GM18520 (cell line): ENCODE data around the gene MBTD1.
"Not testable (repeated sequence)": the region's sequence is repeated elsewhere in the genome, so short reads cannot be mapped to it uniquely, and the experiment has no call there.

ENCODE experiments used
- ATAC-seq: cut with Tn5 transposase; IDR thresholded peaks from one replicate; pipeline ENCODE4 v1.9.1; 2021; ENCODE audit not compliant: unreplicated experiment

The MBTD1 gene

DNA sequence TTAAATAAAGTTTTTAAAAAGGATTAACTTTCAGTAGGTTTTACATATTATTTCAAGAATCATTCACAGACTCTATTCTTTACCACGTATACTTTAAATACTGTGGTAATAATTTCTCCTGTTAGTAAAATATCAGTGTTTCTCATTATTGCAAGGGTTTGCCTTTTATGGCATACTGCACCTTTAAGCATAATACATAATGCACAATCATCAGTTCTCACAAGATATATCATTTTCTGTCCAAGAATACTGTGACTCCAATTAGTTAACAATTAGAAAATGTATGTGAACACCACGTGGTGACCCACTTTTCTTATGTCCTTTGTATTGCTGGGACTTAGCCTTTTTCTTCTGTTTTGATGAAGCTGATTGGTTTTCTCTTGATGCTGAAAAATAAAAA is 68.0 kb downstream of the MBTD1 start:
- ATAC-seq: no peak

DNA sequence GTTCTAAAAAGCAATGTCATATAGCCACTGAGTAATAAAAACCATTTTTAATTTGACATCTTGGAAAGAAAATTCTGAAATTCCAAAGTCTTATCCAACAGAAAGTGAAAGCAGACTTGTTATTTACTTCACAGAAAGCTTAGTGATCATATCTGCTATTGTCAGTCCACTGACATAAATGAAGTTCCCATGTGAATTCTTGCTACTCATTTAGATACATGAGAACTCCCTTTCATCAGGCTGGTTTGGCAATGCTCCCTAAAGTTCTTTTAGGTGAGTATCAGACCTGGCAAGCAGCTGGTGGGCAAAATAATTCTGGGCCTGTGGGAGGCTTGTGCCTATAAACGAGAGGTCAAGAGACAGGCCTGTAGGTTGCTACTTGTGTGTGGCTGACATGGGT is 70.2 kb downstream of the MBTD1 start:
- no peak for ATAC-seq

DNA sequence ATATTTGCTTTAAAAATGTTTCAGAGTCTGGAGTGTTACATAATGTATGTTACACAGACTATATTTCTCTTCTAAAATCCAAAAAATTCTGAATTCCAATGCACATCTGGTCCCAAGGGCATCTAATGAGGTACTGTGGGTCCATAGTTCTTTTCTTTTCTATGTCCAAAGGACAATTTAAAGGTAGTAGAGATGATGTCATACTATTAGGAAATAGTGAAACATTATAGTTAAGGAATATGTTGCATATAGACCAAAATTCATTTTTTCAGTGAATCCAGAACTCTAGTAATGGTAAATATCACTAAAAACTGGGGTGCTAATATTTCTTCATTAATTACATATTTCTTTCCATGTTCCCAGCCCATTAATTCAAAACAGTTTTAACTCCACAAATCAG is 70.7 kb downstream of the MBTD1 start:
- no peak for ATAC-seq

DNA sequence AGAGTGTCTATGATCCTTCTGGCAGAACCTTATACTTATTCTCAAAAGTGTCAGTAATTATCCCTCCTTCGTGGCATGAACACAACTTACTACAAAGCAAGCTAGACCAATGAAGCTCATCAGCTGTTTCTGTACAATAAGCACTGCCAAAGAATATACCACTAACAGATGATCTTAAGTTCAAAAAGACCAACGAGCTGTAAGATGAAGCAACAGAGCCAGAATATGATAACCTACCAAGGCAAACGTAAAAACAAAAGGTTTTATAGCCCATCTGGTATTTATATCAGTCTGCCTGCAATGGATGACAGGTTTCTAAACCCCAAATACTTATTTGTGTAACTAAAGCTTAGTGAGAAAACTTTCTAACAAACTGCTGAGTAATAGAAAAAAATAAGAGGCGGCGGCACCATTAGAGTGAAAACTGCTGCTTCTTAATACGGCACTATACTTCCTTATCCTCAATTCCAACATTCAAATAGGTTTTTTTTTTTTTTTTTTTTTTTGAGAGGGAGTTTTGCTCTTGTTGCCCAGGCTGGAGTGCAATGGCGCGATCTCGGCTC is 71.5 kb downstream of the MBTD1 start:
- ATAC-seq: no peak

DNA sequence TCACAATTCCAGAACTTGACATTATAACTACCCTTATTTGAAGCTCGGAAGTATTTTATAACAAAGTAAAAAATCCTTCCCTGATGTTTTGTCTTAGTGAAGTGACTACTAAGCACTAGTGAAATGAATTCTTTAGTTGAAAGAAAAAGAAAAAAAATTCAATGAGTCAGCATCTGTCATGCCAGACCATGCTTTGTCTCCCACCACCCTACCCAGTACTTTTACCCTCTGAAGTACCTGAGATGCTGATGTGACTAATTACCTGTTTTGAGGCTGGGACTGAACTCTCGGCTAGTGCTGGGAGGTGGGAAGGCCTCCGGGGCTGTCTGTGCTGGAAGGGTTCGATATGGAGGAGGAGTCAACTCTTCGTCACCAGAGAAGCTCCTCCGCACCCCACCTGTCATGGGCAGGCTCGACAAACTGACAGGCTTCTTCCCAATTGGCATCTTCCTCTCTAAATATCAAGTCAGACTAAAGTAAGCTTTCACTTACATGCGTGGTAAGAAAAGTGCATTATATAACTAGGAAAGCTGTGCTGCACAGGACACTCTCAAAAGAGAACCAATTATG is 74.0 kb downstream of the MBTD1 start:
- no peak for ATAC-seq

DNA sequence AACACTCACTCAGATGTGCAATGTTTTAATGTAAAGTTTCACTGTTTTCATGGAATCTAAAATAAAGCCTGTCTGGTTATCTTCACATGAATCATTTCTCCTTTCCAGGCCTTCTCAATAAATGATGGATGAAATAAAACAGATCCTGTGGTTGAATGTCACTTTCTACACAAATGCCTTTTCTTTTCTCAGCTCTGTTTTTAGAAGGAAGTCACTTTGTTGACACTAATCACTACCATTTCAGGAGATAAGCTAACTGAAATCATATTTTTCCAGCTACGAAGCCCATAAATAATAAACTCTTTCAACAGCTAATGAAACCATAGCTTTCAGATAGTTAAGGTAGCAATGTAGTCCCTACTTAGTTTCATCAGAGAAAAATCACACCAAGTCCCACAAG is 75.7 kb downstream of the MBTD1 start:
- no peak for ATAC-seq

DNA sequence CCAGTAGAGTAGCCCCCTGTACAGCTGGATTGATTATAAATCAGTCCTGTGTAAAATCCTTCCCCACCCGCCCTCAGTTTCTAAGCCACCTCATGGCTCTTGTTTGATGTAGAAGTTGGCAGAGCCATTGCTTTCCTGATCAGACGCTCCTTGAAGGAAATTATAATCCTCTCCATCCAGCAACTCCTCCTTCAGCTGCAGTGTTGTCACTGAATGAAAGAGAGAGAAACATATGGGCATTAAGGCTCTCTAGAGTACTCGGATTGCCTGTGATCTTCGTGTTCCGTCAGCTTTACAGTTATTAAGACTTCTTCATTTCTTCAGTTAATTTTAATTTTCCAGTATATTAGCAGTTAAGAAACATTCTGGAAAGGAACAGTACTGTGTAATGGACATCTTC is 79.4 kb downstream of the MBTD1 start:
- no peak for ATAC-seq

DNA sequence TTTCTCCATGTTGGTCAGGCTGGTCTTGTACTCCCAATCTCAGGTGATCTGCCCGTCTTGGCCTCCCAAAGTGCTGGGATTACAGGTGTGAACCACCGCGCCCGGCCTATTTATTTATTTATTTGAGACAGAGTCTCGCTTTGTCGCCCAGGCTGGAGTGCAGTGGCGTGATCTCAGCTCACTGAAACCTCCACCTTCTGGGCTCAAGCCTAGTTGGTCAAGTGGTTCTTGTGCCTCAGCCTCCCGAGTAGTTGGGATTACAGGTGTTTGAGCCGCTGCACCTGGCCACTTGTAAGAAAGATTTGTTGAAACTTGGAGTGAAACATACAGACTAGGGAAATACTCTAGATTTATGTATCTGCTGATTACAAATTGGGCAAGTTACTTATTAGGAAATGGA is 87.8 kb downstream of the MBTD1 start:
- not testable (repeated sequence) for ATAC-seq

DNA sequence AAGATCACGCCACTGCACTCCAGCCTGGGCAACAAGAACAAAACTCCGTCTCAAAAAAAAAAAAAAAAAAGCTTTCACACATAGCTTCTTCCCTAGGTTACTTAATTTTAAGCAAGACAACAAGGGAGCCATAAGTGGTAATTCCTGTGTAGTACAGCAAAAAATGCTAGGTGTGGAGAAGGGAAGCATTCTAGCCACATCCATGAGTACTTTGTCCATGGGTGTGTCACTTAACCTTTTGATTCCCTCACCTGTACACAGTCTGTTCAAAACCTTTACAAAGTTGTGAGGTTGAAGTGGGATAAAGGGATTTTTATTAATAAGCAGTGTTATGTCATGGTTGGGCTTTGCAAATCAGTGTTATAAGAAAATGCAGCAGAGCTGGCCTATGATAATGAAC is 89.1 kb downstream of the MBTD1 start:
- ATAC-seq: no peak

DNA sequence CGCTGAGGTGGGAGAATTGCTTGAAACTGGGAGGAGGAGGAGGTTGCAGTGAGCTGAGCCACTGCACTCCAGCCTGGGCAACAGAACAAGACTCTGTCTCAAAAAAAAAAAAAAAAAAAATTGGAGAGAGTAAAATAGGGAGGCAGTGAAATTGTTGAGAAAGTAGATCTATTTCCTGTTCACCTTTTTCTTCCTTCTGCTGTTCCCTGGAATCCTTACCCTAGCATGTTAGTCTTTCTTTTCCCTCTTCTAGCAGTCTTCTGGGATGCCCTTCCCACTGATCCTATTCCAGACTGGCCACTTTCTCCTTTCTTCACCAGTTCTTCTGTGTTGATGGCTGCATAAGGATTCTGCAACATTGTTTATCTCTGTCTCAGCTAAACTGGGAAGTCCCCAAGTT is 90.5 kb downstream of the MBTD1 start:
- no peak for ATAC-seq

DNA sequence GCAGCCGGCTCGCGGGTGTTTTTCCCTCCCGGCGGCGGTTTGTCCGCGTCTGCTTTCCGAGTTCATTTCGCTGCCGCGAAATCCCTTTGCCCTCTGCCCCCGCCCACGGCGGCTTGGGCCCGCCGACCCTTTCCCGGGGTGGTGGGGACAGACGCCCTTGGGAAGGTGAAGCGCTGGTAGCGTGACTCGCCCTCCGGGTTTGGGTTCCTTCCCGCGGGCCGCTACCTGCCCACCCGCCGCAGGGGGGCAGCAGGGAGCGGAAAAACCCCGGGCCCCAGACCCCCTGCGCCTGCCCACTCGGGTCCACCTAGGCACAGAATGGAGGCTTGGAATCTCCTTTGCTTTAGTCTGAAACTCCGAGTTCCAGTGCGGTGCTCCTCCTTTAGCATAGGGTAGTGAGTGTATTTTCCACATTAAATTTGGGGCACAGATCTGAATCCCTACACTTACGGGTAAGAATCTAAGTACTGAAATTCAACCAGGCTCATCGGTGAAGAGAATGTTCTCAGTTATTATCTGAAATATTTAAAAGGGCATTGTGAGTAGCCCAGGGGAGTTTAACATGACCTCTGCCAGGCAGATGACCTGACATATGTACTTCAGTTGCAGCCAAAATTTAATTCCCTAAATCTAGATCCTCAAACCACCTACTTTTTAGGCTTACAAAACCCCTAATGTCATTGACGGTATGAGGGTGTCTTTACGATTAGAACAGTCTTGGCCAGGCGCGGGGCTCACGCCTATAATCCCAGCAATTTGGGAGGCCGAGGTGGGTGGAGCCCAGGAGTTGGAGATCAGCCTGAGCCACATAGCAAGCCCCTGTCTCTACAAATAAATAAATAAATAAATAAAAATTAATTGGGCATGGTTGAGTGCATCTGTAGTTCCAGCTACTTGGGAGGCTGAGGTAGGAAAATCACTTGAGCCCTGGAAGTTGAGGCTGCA is 92.6 kb downstream of the MBTD1 start:
- ATAC-seq: no peak

DNA sequence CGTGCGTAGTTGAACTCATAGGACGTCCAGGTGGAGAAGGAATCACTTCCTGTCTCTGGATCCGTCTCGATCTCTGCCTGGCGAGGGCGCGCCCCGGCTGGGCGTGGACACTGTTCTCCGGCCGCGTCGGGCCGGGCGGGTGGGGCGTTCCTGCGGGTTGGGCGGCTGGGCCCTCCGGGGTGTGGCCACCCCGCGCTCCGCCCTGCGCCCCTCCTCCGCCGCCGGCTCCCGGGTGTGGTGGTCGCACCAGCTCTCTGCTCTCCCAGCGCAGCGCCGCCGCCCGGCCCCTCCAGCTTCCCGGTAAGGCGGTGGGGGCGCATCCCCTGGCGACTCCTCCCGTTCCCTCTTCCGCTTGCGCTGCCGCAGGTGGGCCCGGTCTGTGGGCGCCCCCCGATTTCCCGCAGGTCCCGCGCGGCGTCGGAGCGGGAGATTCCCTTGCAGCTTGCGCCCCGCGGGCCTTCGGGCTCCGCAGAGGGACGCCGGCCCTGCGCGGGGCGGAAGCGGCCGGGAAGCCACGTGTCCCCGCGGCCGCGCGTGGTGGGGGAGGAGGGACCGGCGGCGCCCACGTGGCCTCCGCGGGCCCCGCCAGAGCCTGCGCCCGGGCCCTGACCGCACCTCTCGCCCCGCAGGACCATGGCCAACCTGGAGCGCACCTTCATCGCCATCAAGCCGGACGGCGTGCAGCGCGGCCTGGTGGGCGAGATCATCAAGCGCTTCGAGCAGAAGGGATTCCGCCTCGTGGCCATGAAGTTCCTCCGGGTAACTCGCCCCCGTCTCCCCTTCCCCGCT is 93.5 kb downstream of the MBTD1 start, which contains the start of gene NME2:
Gene NME2, plus strand, starts transcription at position 214 of the 789 bp plus-strand sequence. Its CDS starts 420 bp downstream, at position 634.
- ATAC-seq: peak; percentile 72

DNA sequence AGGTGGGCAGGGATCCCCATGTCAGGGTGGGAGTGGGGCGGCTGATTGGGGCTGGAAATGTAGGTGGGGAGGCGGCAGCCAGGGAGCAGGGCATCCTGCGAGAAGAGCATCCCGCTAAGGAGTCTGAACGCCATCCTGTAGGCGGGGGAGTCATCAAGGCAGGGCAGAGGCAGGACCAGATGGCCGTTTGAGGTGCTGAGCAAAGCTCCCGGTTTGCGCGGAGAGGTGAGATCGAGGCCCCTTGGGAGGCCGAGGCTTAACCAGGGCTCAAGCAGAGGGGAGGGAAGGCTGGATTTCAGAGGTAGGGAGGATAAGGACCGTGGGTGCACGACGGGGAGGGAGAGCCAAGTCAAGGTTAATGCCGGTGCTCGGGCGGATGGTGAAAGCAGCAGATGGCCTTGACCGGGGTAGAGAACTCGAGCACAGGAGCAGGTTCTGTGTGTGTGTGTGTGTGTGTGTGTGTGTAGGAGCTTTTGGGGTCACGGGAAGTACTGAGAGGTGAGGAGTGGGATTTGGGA is 94.1 kb downstream of the MBTD1 start:
- ATAC-seq: no peak

DNA sequence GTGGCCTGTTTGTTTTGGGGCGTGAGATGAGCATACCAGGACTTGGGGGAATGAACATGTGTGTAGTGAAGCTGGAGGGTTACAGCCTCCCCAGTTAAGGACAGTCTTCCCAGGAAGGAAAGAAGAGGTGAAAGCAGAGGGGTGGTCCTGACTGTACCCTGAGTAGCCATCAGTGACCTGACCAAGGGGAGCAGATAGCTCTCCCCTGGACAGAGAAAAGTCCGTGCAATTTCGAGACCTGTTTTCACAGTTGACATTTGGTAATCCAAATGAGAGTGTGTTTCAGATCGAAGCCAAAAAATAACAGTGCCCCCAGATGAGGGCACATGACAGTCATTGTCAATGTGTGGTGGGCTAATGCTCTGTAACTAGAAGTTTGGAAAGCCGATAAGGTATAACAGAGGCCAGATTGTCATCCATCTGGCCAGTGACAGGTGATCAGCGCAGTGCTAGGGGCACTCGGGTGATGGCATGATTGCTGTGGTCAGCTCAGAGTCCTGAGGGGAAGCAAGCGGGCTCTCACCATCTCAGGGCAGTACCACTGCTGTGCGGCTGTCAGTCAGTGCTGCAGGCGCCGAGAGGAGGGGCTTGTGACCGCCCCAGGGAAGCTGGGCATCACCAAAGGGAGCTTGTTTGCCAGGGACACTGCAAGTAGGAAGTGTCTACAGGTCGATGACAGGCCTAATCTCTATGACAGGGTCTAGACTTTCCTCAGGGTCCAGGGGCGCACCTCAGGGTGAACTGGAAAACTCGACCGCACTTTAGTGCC is 94.8 kb downstream of the MBTD1 start:
- no peak for ATAC-seq

DNA sequence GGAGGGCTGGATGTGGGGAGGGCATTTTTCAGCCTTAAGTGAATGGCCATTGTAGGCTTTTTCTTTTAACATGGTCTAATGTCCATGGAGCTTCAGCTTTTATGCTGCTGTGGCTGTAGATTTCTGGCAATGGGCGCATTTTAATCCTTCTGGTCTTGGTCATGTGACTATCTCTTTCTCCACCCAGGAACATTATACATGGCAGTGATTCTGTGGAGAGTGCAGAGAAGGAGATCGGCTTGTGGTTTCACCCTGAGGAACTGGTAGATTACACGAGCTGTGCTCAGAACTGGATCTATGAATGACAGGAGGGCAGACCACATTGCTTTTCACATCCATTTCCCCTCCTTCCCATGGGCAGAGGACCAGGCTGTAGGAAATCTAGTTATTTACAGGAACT is 98.3 kb downstream of the MBTD1 start:
- ATAC-seq: no peak

DNA sequence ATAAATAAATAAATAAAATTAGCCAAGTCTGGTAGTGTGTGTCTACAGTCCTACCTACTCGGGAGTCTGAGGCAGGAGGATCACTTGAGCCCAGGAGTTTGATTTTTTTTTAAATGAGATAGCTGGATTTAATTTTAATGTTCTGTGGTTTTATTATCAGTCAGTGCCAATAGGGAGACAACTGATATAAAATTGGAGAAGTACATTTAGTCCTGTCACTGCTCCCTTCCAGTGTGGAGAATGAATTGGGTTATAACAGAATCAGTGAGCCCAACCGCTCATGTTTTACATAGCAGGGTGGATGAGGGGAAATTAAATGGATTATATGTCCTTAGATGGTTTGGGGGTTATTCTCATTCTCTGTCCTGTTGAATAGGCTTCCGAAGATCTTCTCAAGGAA is 100.2 kb downstream of the MBTD1 start:
- ATAC-seq: no peak

DNA sequence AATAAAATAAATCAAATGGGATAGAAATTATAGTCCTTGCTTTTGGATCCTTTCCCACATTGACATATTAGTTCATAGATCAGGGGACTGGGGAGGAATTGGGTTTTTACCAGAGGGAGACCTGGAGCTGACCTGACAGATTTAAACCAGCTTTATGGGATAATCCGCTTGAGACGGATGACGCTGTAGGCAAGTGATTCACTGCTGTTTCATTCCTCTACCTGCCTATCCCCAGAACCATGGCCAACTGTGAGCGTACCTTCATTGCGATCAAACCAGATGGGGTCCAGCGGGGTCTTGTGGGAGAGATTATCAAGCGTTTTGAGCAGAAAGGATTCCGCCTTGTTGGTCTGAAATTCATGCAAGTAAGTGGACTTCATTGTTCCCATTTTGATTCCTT is 104.4 kb downstream of the MBTD1 start:
- no peak for ATAC-seq

DNA sequence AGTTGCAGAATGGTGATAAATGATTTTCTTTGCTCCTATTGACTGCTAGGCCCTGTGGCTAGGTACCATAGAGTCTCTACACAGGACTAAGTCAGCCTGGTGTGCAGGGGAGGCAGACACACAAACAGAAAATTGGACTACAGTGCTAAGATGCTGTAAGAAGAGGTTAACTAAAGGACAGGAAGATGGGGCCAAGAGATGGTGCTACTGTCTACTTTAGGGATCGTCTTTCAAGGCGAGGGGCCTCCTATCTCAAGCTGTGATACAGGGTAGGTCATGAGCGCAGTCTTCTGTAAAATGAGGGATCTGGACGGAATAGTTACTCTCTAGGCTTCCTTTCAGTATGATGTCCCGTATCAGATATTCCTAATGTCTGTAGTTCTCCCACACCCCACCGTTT is 105.7 kb downstream of the MBTD1 start:
- no peak for ATAC-seq

DNA sequence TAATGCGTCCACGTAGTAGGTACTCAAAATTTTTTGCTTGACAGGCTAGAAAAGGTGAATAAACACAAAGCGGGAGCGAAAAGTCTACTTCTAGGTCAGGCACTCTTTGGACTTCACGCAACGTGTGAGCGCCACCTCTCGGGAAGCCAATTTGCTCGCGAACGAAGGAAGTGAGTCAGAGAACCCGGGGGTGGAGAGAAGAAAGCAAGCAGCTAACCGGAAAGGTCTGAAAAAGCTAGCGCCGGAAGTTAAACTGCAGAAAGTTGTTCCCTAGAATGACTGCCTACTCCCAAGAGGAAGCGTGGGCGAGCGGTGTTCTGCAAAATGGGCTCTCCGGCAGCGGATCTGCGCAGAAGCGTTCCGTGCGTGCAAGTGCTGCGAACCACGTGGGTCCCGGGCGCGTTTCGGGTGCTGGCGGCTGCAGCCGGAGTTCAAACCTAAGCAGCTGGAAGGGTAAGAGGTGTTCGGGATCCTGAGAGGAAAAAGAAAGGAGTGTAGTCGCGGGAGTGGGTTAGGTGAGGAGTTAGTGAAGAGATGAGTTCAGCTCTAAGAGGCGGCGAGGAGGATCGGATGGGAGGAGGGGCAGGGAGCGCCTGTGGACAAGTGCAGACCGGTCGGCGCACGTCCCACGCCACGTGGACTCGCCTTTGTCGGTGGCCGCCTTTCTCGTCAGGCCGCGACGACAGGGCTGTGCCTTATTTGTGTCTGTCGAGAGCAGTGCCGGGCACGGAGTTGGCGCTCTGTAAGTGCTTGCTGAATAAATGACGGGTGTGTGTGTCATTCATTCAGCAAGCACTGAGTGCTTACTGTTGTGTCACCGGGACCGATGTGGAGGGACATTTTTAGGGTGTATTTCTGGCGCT is 106.4 kb downstream of the MBTD1 start, which contains the start of gene NME1:
Gene NME1, plus strand, starts transcription at position 350 of the 863 bp plus-strand sequence. CDS start 2,096 bp downstream, outside the sequence.
- ATAC-seq: peak; percentile 96
